ENCODE data around the gene SMIM36. TPM values are rescaled to one million over a fixed set of nuclear protein-coding genes. Genes with fewer than 3 reads are reported as not detected.

Gene SMIM36
- polyA plus RNA-seq, 3 donors = not detected

DNA sequence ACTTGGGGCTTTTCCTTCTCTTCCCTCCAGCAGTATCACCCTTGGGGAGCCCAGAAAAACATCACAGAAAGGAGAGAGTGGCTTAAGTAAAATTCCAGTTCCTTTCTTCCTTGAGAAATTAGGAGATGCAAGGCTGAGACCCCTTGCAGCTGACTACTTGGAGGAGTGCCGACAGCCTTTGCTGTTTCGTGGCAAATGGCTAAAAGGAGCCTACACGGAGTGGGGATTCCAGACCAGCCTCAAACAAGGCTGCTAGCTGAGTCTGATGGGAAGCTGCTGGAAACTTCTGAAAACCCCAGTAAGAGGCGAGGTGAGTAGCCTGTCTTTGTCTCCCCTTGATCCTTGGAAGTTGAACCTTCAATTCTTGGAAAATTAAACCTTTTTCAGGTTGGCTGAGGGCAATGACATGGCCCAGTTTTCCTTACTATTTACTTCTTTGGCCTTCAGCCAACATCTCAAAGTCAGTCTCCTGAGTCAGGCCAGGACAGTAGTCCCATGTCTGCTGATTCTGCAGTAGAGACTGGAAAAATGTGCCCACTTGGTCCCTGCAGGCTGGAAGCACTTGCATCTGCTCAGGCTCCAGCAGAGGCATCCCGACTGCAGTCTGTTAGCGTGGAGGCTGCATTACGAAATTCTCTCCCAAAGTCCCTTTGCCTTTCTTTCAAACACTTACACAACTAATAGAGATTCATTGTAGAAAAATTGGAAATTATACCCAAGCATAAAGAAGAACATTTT lies 23.4 kb downstream of the SMIM36 start:
- Histone ChIP-seq H3K27me3 (ENCODE audit: control insufficient read depth in 2 of 2, insufficient read depth in 2 of 2, low read length in 2 of 2) (peaks cover 0 to 2% of the 10 kb centered on the region in 2 donors), H3K9ac (ENCODE audit: insufficient read depth, low read length, poor library complexity, severe bottlenecking) (no peak overlapping the region), H3K4me2 (replicated peaks; ENCODE audit: extremely low read depth, low read length, poor library complexity, severe bottlenecking) (no peak overlapping the region), H3K4me3 (replicated peaks in 1 of 3; ENCODE audit: low read depth in 2 of 3, low read length in 3 of 3) (no peak overlapping the region), H2AFZ (ENCODE audit: insufficient read depth, low read depth, low read length, poor library complexity, severe bottlenecking) (no peak overlapping the region), H3K79me2 (ENCODE audit: insufficient read depth, low read length) (no peaks in the 10 kb centered on the region), H3K9me3 (replicated peaks in 1 of 2; ENCODE audit: control insufficient read depth in 1 of 2, insufficient read depth in 1 of 2, low read length in 2 of 2) (no peaks in the 10 kb centered on the region), H4K20me1 (ENCODE audit: insufficient read depth, low read length) (no peaks in the 10 kb centered on the region), H3K36me3 (replicated peaks in 1 of 2; ENCODE audit: control insufficient read depth in 1 of 2, insufficient read depth in 2 of 2, low read length in 2 of 2) (no peaks in the 10 kb centered on the region), H3K27ac (ENCODE audit: low read depth in 1 of 2, low read length in 2 of 2) (no peak overlapping the region), H3K4me1 (ENCODE audit: control insufficient read depth in 1 of 2, insufficient read depth in 2 of 2, low read length in 2 of 2) (no peaks in the 10 kb centered on the region)
- TF ChIP-seq, protein P1, sequence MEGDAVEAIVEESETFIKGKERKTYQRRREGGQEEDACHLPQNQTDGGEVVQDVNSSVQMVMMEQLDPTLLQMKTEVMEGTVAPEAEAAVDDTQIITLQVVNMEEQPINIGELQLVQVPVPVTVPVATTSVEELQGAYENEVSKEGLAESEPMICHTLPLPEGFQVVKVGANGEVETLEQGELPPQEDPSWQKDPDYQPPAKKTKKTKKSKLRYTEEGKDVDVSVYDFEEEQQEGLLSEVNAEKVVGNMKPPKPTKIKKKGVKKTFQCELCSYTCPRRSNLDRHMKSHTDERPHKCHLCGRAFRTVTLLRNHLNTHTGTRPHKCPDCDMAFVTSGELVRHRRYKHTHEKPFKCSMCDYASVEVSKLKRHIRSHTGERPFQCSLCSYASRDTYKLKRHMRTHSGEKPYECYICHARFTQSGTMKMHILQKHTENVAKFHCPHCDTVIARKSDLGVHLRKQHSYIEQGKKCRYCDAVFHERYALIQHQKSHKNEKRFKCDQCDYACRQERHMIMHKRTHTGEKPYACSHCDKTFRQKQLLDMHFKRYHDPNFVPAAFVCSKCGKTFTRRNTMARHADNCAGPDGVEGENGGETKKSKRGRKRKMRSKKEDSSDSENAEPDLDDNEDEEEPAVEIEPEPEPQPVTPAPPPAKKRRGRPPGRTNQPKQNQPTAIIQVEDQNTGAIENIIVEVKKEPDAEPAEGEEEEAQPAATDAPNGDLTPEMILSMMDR (IDR thresholded peaks at IDR 0.05) = no peak
- Mint-ChIP-seq H3K27ac (no peak overlapping the region), H3K4me1 (no peaks in the 10 kb centered on the region), H3K27me3 (ENCODE audit: low read depth in 3 of 3) (peaks cover 0 to 17% (median 3%) of the 10 kb centered on the region in 3 donors), H3K36me3 (no peaks in the 10 kb centered on the region), H3K4me3 (no peak overlapping the region), H3K9me3 (no peaks in the 10 kb centered on the region)
- 85% methylated on average over 5 of the region's 7 CpGs for WGBS (ENCODE audit: insufficient coverage)
- intact Hi-C loops (cut with micrococcal nuclease) = no loop called here
- no peak for DNase-seq

DNA sequence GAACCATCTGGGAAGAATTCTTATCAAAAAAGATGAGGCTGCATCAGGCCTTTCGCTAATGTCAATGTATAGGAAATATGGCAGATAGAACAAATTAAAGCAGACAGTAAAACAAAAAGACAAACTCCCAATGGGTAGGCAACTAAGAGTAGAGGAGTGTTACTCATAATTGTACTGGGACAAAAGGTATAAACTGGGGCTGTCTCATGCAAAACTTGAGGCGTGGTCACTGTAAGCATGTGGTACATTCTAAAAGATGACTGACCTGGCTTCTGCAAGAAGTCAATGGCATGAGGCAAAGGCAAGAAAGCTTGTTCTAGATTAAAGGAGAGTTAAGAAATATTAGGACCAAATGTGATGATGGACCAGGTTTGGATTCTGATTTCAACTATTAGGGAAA lies 26.7 kb downstream of the SMIM36 start:
- H3K27me3 ChIP-seq (ENCODE audit: control insufficient read depth in 2 of 2, insufficient read depth in 2 of 2, low read length in 2 of 2) = no peaks in the 10 kb centered on the region
- no peaks in the 10 kb centered on the region for H3K36me3 ChIP-seq (replicated peaks in 1 of 2; ENCODE audit: control insufficient read depth in 1 of 2, insufficient read depth in 2 of 2, low read length in 2 of 2)
- intact Hi-C loops (cut with micrococcal nuclease) = no loop called here
- no peaks in the 10 kb centered on the region for H3K79me2 ChIP-seq (ENCODE audit: insufficient read depth, low read length)
- no peak overlapping the region for H3K4me3 ChIP-seq (replicated peaks in 1 of 3; ENCODE audit: low read depth in 2 of 3, low read length in 3 of 3)
- TF ChIP-seq, protein P1 (IDR thresholded peaks at IDR 0.05) = no peak
- H3K4me2 ChIP-seq (replicated peaks; ENCODE audit: extremely low read depth, low read length, poor library complexity, severe bottlenecking) = no peak overlapping the region
- H3K4me1 ChIP-seq (ENCODE audit: control insufficient read depth in 1 of 2, insufficient read depth in 2 of 2, low read length in 2 of 2) = no peaks in the 10 kb centered on the region
- H3K9me3 ChIP-seq (replicated peaks in 1 of 2; ENCODE audit: control insufficient read depth in 1 of 2, insufficient read depth in 1 of 2, low read length in 2 of 2) = no peaks in the 10 kb centered on the region
- no peak overlapping the region for H3K9ac ChIP-seq (ENCODE audit: insufficient read depth, low read length, poor library complexity, severe bottlenecking)
- Mint-ChIP-seq H3K27ac (no peak overlapping the region), H3K36me3 (no peaks in the 10 kb centered on the region), H3K27me3 (ENCODE audit: low read depth in 3 of 3) (peaks cover 0 to 11% (median 1%) of the 10 kb centered on the region in 3 donors), H3K4me3 (no peak overlapping the region), H3K9me3 (no peaks in the 10 kb centered on the region), H3K4me1 (peaks cover 3% of the 10 kb centered on the region)
- H4K20me1 ChIP-seq (ENCODE audit: insufficient read depth, low read length) = no peaks in the 10 kb centered on the region
- H2AFZ ChIP-seq (ENCODE audit: insufficient read depth, low read depth, low read length, poor library complexity, severe bottlenecking) = no peak overlapping the region
- 100% methylated on average over 1 of the region's 2 CpGs for WGBS (ENCODE audit: insufficient coverage)
- no peak for DNase-seq
- H3K27ac ChIP-seq (ENCODE audit: low read depth in 1 of 2, low read length in 2 of 2) = no peak overlapping the region
